ENCODE data around the gene ZWILCH.

The ZWILCH gene

GRCh38 chr15:66545255-66545654 is 40.1 kb downstream of the ZWILCH start:
- no peak for DNase-seq (ENCODE audit: low read depth in 2 of 2)

DNA sequence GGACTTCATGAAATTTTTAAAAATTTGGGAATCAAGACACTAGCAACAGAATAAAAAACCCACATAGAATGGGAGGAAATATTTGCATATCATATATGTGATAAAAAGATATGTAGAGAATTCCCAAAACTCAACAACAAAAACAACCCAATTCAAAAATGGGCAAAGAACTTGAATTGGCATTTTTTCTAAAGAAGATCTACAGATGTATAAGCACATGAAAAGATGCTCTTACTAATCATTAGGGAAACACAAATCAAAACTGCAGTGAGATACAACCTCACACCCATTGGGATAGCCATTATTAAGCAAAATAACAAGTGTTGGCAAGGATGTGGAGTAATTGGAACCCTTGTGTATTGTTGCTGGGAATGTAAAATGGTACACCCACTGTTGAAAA is 50.6 kb downstream of the ZWILCH start:
- DNase-seq (ENCODE audit: low read depth in 2 of 2): no peak

DNA sequence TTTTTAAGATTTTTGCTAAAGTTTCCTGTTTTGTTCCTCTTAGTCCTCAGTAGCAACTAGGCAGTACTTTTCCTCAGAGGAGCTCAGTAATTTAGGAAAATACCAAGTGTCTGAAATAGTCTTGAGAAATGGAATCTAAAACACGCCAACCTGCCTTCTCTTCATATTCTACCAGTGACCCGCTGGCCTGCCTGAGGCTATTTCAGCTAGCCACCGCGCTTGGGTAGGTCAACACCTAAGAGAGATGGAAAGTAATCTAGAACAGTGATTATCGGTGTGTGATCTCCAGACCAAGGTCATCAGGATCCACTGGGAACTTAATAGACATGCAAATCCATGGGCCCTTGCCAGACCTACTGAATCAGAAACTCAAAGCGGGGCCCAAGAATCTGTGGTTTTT is 53.1 kb downstream of the ZWILCH start:
- no peak for DNase-seq (ENCODE audit: low read depth in 2 of 2)

DNA sequence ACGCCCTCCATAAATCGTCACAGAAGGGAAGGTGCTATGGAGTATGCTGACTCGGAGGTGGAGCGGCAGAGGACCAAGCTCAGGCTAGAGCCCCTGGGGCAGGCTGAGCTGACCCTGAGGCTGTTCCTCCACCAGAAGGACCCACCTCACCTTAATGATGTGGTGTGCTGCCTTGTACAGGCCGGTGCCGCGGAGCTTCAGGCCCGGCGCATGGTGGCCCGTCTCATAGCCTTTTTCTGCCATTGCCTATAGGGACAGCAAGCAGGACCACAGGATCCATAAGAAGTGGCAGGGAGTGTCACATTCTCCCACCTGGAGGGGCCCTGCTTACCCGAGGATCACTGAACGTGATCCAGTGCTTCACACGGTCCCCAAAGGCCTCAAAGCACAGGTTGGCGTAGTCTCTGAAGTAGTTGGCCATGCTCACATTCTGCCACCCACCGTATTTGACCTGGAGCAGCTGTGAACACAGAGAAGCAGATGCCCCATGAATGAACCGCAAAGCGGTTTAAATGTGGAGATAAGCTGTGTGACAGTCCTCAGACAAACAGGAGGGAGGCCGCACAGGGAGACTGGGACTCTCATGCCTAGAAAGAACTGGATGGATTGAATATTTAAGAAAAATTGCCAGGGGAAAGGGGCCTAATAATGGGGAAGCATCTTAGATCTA is 55.9 kb downstream of the ZWILCH start:
- DNase-seq (ENCODE audit: low read depth in 2 of 2): no peak

GRCh38 chr15:66563126-66563525 is 58.0 kb downstream of the ZWILCH start:
- no peak for DNase-seq (ENCODE audit: low read depth in 2 of 2)

- DNase-seq (ENCODE audit: low read depth in 2 of 2): no peak
Measured at GRCh38 chr15:66563566-66564110, 58.5 kb downstream of the ZWILCH start.

DNA sequence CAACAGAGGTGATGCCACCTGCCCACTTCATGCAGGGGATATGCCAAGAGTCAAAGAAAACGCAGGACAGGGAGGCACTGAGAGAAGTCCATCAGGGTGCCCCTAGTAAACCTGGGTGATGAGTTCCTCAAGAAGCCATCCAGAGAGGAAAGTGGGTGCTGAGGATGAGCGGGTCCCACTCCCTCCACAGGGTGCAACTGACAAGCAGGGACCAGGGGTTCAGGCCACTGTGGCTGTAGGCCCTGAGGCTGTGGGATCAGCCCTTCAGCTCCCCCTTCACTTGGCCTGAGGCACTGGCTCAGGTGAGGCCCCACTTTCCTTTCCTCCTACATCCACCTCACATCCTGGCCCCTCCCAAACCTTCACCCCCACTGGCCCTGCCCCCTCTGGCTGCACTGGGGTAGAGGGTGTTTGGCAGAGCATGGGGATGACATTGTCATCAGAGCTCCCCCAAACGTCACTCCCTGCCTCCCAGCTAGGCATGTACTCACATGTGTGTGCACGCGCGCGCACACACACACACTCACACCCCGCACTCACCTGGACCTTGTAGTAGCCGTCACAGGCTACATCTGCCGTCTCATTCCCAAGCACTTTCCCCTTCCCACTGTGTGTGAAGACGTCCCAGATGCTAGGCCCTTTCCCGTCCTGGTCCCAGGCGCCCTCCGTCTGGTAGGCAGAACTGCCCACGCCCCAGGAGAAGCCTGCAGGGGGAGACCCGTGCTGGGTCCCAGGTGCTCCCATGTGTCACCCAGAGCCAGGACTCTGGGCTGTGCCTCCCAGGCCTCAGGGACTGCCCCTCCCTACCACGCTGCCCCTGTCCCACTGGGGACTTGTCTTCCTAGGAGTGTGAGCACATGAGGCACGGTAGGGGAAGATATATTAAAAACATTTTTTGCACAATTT is 59.3 kb downstream of the ZWILCH start:
- DNase-seq (ENCODE audit: low read depth in 2 of 2): no peak

DNA sequence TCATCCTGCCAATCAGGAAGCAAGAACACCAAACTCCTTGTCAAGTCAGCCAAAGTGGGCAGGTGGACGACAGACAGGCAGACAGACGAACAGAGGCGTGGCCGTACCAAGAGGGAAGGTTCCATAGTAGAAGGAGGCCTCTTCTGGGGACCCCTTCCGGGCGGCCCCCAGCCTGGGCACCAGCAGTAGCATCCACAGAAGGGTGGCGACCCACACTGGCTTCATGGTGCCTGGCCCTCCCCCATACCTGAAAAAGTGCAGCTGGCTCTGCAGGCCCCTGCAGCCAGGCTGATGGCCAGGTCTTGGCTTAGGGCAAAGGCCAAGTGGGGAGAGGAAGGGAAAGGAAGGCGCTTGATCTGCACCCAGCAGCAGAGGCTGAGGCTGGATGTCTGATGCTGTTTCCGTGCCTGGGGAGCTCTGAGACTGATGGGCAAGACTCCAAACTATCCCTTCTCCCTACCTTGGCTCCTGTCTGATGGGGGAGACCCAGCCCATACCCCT is 60.1 kb downstream of the ZWILCH start:
- DNase-seq (ENCODE audit: low read depth in 2 of 2): no peak

- no peak for DNase-seq (ENCODE audit: low read depth in 2 of 2)
Measured at GRCh38 chr15:66565741-66566144, 60.6 kb downstream of the ZWILCH start, which contains the start of gene LCTL. Gene LCTL (minus strand): TSS chr15:66565998. CDS start chr15:66565365, 633 bp downstream.

GRCh38 chr15:66566963-66567531 is 61.9 kb downstream of the ZWILCH start:
- DNase-seq (ENCODE audit: low read depth in 2 of 2): peak; percentile 32 to 56

DNA sequence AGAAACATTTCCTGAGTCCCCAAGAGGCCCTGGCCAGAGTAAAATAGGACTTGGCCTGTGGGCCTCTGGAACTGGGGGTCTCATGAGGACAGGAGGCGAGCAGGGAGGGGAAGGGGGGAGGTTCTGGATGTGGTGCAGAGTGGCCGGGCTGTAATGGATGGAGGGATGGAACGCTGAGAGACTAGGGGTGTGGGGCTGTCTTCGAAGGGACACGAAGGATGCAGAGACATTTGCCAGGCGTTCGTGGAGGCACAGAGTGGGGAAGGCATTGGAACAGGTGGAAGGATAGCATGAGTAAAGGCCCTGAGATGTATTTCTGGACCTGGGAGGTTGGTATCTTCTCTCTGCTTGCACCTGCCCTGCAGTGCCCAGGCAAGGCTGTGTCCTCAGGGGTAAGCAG is 62.8 kb downstream of the ZWILCH start:
- DNase-seq (ENCODE audit: low read depth in 2 of 2): no peak

GRCh38 chr15:66569461-66570137 is 64.5 kb downstream of the ZWILCH start:
- DNase-seq (ENCODE audit: low read depth in 2 of 2): no peak

- DNase-seq (ENCODE audit: low read depth in 2 of 2): no peak
Measured at GRCh38 chr15:66570327-66570726, 65.2 kb downstream of the ZWILCH start.

DNA sequence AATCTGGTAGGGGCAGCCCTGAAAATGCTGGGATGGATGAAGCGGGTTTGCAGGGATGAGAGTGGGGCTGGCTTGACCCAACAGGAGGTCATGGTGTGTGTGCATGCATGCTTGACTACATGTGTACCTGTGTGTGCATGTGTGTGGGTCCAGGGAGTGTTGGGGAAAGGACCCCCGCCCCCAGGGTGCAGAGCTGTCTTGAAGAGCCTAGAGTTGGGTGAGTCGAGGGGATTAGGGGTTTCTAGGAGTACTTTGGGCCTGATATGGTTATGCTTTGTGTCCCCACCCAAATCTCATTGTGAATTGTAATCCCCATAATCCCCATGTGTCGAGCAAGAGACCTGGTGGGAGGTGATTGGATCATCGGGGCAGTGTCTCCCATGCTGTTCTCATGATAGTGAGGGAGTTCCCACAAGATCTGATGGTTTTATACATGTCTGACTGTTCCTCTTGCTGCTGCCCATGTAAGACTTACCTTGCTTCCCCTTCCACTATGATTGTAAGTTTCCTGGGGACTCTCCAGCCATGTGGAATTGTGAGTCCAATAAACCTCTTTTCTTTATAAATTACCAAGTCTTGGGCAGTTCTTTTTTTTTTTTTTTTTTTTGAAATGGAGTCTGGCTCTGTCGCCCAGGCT is 65.8 kb downstream of the ZWILCH start:
- DNase-seq (ENCODE audit: low read depth in 2 of 2): no peak

DNA sequence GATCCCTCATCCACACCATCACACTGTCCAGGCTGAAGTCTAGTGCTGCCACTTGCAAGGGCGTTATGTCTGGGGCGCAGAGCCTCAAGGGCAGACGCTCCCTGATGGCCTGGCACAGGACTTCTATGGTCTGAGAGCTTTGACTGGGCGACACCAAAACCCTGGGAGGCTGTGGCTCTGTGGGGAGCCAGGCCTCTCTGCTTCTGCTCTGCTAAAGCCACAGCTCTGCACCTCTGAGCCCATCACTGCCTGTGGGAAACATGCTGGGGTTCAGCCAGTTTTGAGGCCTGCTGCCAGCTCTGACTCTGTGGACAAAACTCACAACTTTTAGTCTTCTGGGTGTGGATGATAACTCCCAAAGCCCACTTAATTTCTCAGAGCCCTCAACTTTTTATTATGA is 67.0 kb downstream of the ZWILCH start:
- no peak for DNase-seq (ENCODE audit: low read depth in 2 of 2)

GRCh38 chr15:66573348-66573718 is 68.2 kb downstream of the ZWILCH start:
- DNase-seq (ENCODE audit: low read depth in 2 of 2): no peak

- DNase-seq (ENCODE audit: low read depth in 2 of 2): no peak
Measured at GRCh38 chr15:66573719-66574595, 68.8 kb downstream of the ZWILCH start.

- no peak for DNase-seq (ENCODE audit: low read depth in 2 of 2)
Measured at GRCh38 chr15:66574596-66574950, 69.4 kb downstream of the ZWILCH start.

GRCh38 chr15:66578286-66578875 is 73.3 kb downstream of the ZWILCH start:
- no peak for DNase-seq (ENCODE audit: low read depth in 2 of 2)

DNA sequence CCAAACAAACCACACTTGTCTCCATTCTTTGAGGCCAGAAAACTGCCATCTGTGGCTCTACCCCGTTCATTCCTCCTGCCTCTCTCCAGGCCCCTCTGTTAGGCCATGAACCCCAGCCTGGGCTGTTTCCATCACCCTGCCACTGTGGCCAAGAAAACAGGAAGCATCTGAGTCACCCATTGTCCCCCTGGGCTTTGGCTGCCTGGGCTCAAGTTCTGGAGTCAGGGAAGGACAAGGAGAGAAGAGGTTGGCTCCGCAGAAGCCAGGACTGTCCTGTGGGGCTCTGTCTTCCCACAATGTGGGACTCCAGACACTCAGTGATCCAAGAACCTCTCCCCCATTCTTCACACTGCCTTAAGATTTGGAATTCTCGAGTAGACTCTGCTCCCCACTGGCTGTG is 75.5 kb downstream of the ZWILCH start:
- DNase-seq (ENCODE audit: low read depth in 2 of 2): no peak

Data from stimulated activated CD4-positive, alpha-beta T cell treated with anti-CD3 and anti-CD28 coated beads, Interleukin-4, amount 100 ng/mL, for 48 hours (primary cell).